Prostate gland (tissue), 2 donors: ENCODE data around the gene IRF2.

Source experiments
- CTCF ChIP-seq, 4 experiments: fragments of 200-600 bp in 2 of 4; fragments of 450-650 bp in 2 of 4; sonication (generic) in 2 of 4; IDR thresholded peaks; 1 replicate in 3 of 4; 2 replicates in 1 of 4; pipeline ENCODE4 v1.5.1; 2016 to 2019; ENCODE audit warnings: antibody characterized with exemption in 4 of 4, mild to moderate bottlenecking in 2 of 4, moderate library complexity in 2 of 4
- POLR2A ChIP-seq: fragments of 450-650 bp; IDR thresholded peaks from one replicate; pipeline ENCODE4 v1.6.1; 2016; ENCODE audit warnings: antibody characterized with exemption, mild to moderate bottlenecking

GRCh38 chr4:184452740-184453139 lies 21.6 kb downstream of the IRF2 start:
- TF ChIP-seq CTCF (IDR thresholded peaks at IDR 0.05) (no peak), POLR2A (no peak)
